ENCODE data around the gene CPPED1.

Gene CPPED1

GRCh38 chr16:12681653-12682052 lies 122.0 kb downstream of the CPPED1 start:
- no peak for DNase-seq

- no peak for DNase-seq
These were observed 123.2 kb downstream of the CPPED1 start for GRCh38 chr16:12680531-12680930.

GRCh38 chr16:12679660-12680272 lies 123.9 kb downstream of the CPPED1 start:
- no peak for DNase-seq

GRCh38 chr16:12678983-12679382 lies 124.7 kb downstream of the CPPED1 start:
- DNase-seq, result no peak

- DNase-seq, result no peak
These were observed 126.2 kb downstream of the CPPED1 start for GRCh38 chr16:12677502-12677901.

GRCh38 chr16:12675852-12676251 lies 127.8 kb downstream of the CPPED1 start:
- no peak for DNase-seq

GRCh38 chr16:12675046-12675445 lies 128.6 kb downstream of the CPPED1 start:
- DNase-seq, result no peak

- no peak for DNase-seq
These were observed 129.2 kb downstream of the CPPED1 start for GRCh38 chr16:12674524-12674923.

- DNase-seq, result no peak
These were observed 129.6 kb downstream of the CPPED1 start for GRCh38 chr16:12674071-12674470.

- DNase-seq, result no peak
These were observed 130.2 kb downstream of the CPPED1 start for GRCh38 chr16:12673466-12673865.

- DNase-seq, result no peak
These were observed 130.7 kb downstream of the CPPED1 start for GRCh38 chr16:12672986-12673385.

- no peak for DNase-seq
These were observed 133.8 kb downstream of the CPPED1 start for GRCh38 chr16:12669908-12670307.

- no peak for DNase-seq
These were observed 135.8 kb downstream of the CPPED1 start for GRCh38 chr16:12667909-12668308.

GRCh38 chr16:12664164-12664733 lies 139.4 kb downstream of the CPPED1 start:
- DNase-seq, result no peak

GRCh38 chr16:12661656-12662172 lies 142.0 kb downstream of the CPPED1 start:
- DNase-seq, result peak; percentile 44

- DNase-seq, result no peak
These were observed 143.8 kb downstream of the CPPED1 start for GRCh38 chr16:12659871-12660270.

GRCh38 chr16:12658506-12658905 lies 145.2 kb downstream of the CPPED1 start:
- no peak for DNase-seq

- no peak for DNase-seq
These were observed 148.2 kb downstream of the CPPED1 start for GRCh38 chr16:12655537-12655936.

- DNase-seq, result no peak
These were observed 149.8 kb downstream of the CPPED1 start for GRCh38 chr16:12653820-12654392.

GRCh38 chr16:12652924-12653323 lies 150.8 kb downstream of the CPPED1 start:
- DNase-seq, result no peak

GRCh38 chr16:12651765-12652512 lies 151.7 kb downstream of the CPPED1 start:
- DNase-seq, result no peak

GRCh38 chr16:12649356-12649755 lies 154.3 kb downstream of the CPPED1 start:
- DNase-seq, result no peak
